SK-N-SH treated with all-trans-retinoic acid at 6 μM for 48 hours (cell line): ENCODE results near the gene GPX1.
"Not testable (repeated sequence)": the region's sequence is repeated elsewhere in the genome, so short reads cannot be mapped to it uniquely, and the experiment has no call there.

Source experiments
- ATAC-seq: fragments of 200-7000 bp; cut with Tn5 transposase; 3 replicates; pipeline ENCODE4 v1.9.1; 2020; ENCODE audit warnings: mild to moderate bottlenecking, moderate library complexity
- ARNTL ChIP-seq: fragments of 450-650 bp; formaldehyde crosslinking; IDR thresholded peaks from 2 replicates; pipeline ENCODE4 v1.5.0; 2020; ENCODE audit warnings: low read depth, mild to moderate bottlenecking, moderate library complexity, borderline replicate concordance
- BACH2 ChIP-seq: fragments of 250-450 bp; sonication (Bioruptor Pico); IDR thresholded peaks from 2 replicates; pipeline ENCODE4 v1.9.0; 2021; ENCODE audit warnings: mild to moderate bottlenecking, borderline replicate concordance
- CREB5 ChIP-seq: fragments of 250-450 bp; sonication (Bioruptor Pico); IDR thresholded peaks from 2 replicates; pipeline ENCODE4 v1.5.1; 2020; ENCODE audit warnings: low read depth, mild to moderate bottlenecking, moderate library complexity
- CSDC2 ChIP-seq: fragments of 250-450 bp; sonication (Bioruptor Pico); IDR thresholded peaks from 2 replicates; pipeline ENCODE4 v1.5.0; 2020; ENCODE audit warnings: mild to moderate bottlenecking, moderate library complexity
- CSRNP3 ChIP-seq: fragments of 250-450 bp; sonication (Bioruptor Pico); IDR thresholded peaks from 2 replicates; pipeline ENCODE4 v1.5.1; 2021; ENCODE audit warnings: mild to moderate bottlenecking, moderate library complexity
- ESRRG ChIP-seq: fragments of 250-450 bp; sonication (Bioruptor Pico); IDR thresholded peaks from 2 replicates; pipeline ENCODE4 v1.6.1; 2021; ENCODE audit warnings: mild to moderate bottlenecking
- GLIS3 ChIP-seq: fragments of 250-450 bp; sonication (Bioruptor Pico); IDR thresholded peaks from 2 replicates; pipeline ENCODE4 v1.5.0; 2020; ENCODE audit warnings: mild to moderate bottlenecking, moderate library complexity
- ISL1 ChIP-seq: fragments of 250-450 bp; sonication (Bioruptor Pico); IDR thresholded peaks from 2 replicates; pipeline ENCODE4 v2.1.2; 2022; ENCODE audit warnings: mild to moderate bottlenecking, moderate library complexity
- PATZ1 ChIP-seq: fragments of 250-450 bp; sonication (Bioruptor Pico); IDR thresholded peaks from 2 replicates; pipeline ENCODE4 v1.8.0; 2020; ENCODE audit warnings: mild to moderate bottlenecking, moderate library complexity, borderline replicate concordance
- PPARA ChIP-seq: fragments of 250-450 bp; sonication (Bioruptor Pico); IDR thresholded peaks from 2 replicates; pipeline ENCODE4 v1.5.0; 2020; ENCODE audit warnings: mild to moderate bottlenecking, borderline replicate concordance
- RARB ChIP-seq: fragments of 250-450 bp; sonication (Bioruptor Pico); IDR thresholded peaks from 2 replicates; pipeline ENCODE4 v1.8.0; 2021; ENCODE audit warnings: mild to moderate bottlenecking, moderate library complexity
- SNAI2 ChIP-seq: fragments of 250-450 bp; sonication (Bioruptor Pico); IDR thresholded peaks from 2 replicates; pipeline ENCODE4 v1.5.0; 2020; ENCODE audit warnings: mild to moderate bottlenecking, moderate library complexity
- TCF4 ChIP-seq: fragments of 250-450 bp; sonication (Bioruptor Pico); IDR thresholded peaks from 2 replicates; pipeline ENCODE4 v1.8.0; 2021; ENCODE audit warnings: mild to moderate bottlenecking, moderate library complexity, borderline replicate concordance
- TOX ChIP-seq: fragments of 250-450 bp; sonication (Bioruptor Pico); IDR thresholded peaks from 2 replicates; pipeline ENCODE4 v1.8.0; 2021; ENCODE audit warnings: mild to moderate bottlenecking, moderate library complexity, borderline replicate concordance
- TSHZ2 ChIP-seq: fragments of 250-450 bp; sonication (Bioruptor Pico); IDR thresholded peaks from 2 replicates; pipeline ENCODE4 v1.5.0; 2020; ENCODE audit warnings: mild to moderate bottlenecking, moderate library complexity
- ZC3H10 ChIP-seq: fragments of 250-450 bp; sonication (Bioruptor Pico); IDR thresholded peaks from 2 replicates; pipeline ENCODE4 v1.5.1; 2021; ENCODE audit warnings: mild to moderate bottlenecking, moderate library complexity
- ZFP3 ChIP-seq: fragments of 250-450 bp; sonication (Bioruptor Pico); IDR thresholded peaks from 2 replicates; pipeline ENCODE4 v1.5.0; 2020; ENCODE audit warnings: mild to moderate bottlenecking, moderate library complexity
- ZFP30 ChIP-seq: fragments of 450-650 bp; formaldehyde crosslinking; IDR thresholded peaks from 2 replicates; pipeline ENCODE4 v1.5.0; 2022; ENCODE audit warnings: mild to moderate bottlenecking, moderate library complexity
- ZNF565 ChIP-seq: fragments of 450-650 bp; formaldehyde crosslinking; conservative IDR thresholded peaks from 2 replicates; pipeline ENCODE4 v1.5.0; 2020; ENCODE audit warnings: low read depth, mild to moderate bottlenecking, moderate library complexity
- ZNF70 ChIP-seq: fragments of 450-650 bp; formaldehyde crosslinking; IDR thresholded peaks from 2 replicates; pipeline ENCODE4 v1.5.0; 2020; ENCODE audit warnings: mild to moderate bottlenecking, moderate library complexity
- ZNF8 ChIP-seq: fragments of 450-650 bp; formaldehyde crosslinking; IDR thresholded peaks from 2 replicates; pipeline ENCODE4 v1.5.0; 2020; ENCODE audit warnings: mild to moderate bottlenecking, moderate library complexity

The GPX1 gene

GRCh38 chr3:49403891-49404290, 45.7 kb upstream of the GPX1 start:
- TF ChIP-seq CSDC2, result no peak
- no peak for TF ChIP-seq PATZ1
- TF ChIP-seq ZNF8 (CRISPR knock-in tag), result no peak
- no peak for TF ChIP-seq ZC3H10 (CRISPR knock-in tag)
- TF ChIP-seq CREB5 (CRISPR knock-in tag), result no peak
- no peak for TF ChIP-seq TSHZ2 (CRISPR knock-in tag)
- ATAC-seq, result no peak

GRCh38 chr3:49401766-49402165, 43.6 kb upstream of the GPX1 start:
- TF ChIP-seq RARB (CRISPR knock-in tag) (no peak), TSHZ2 (CRISPR knock-in tag) (no peak), SNAI2 (no peak), CSRNP3 (CRISPR knock-in tag) (no peak), ZNF8 (CRISPR knock-in tag) (no peak)
- ATAC-seq, result no peak

GRCh38 chr3:49399461-49399860, 41.3 kb upstream of the GPX1 start:
- TF ChIP-seq ZFP3 (CRISPR knock-in tag) (peak; percentile 90), CSRNP3 (CRISPR knock-in tag) (no peak)
- TF ChIP-seq, all 23 proteins: peak for 1
- ATAC-seq, result no peak; the same call in 2 of the 3 replicates

- no peak for TF ChIP-seq ISL1 (CRISPR knock-in tag)
- no peak for TF ChIP-seq ARNTL (CRISPR knock-in tag)
- no peak for TF ChIP-seq GLIS3 (CRISPR knock-in tag)
- TF ChIP-seq CSRNP3 (CRISPR knock-in tag), result no peak
- no peak for TF ChIP-seq ESRRG (CRISPR knock-in tag)
- no peak for TF ChIP-seq ZNF70
- TF ChIP-seq ZC3H10 (CRISPR knock-in tag), result no peak
- TF ChIP-seq ZNF565 (CRISPR knock-in tag), result no peak
- no peak for TF ChIP-seq BACH2 (CRISPR knock-in tag)
- no peak for TF ChIP-seq SNAI2
- no peak for TF ChIP-seq TOX
- TF ChIP-seq CSDC2, result no peak
- TF ChIP-seq ZFP30 (CRISPR knock-in tag), result no peak
- no peak for TF ChIP-seq PPARA (CRISPR knock-in tag)
- no peak for TF ChIP-seq TCF4 (CRISPR knock-in tag)
- no peak for TF ChIP-seq PATZ1
- ATAC-seq, result peak; percentile 81
These were observed 39.3 kb upstream of the GPX1 start for GRCh38 chr3:49397470-49397869.

- ATAC-seq, result not testable (repeated sequence)
These were observed 33.2 kb upstream of the GPX1 start for GRCh38 chr3:49391310-49391709.
